HG02623 (cell line): ENCODE data around the gene GLG1.
"Not testable (repeated sequence)": the region's sequence is repeated elsewhere in the genome, so short reads cannot be mapped to it uniquely, and the experiment has no call there.

Source experiments
- ATAC-seq: cut with Tn5 transposase; IDR thresholded peaks from one replicate; pipeline ENCODE4 v1.9.1; 2021; ENCODE audit warnings: moderate library complexity; ENCODE audit not compliant: unreplicated experiment

GLG1 gene

GRCh38 chr16:74575807-74576643 lies 30.9 kb downstream of the GLG1 start:
- no peak for ATAC-seq

- ATAC-seq: no peak
Measured at GRCh38 chr16:74575175-74575806, 31.6 kb downstream of the GLG1 start.

DNA sequence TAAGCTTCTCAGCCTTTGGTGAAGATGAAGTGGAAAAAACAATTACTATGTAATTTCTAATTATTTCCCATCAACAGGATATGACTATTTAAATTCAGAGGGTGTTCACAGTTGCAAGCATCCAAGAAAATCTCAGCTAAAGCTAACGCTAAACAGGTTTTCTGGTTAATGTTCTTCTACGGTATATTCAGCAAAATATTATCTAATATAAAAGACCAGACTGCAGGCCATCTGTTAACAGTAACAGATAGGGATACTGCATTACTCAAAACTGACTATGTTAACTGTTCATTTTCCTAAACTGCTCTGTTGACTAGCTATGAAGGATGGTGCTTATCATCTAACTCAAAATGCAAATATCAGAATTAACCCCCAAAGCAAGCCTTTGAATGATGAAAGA lies 32.8 kb downstream of the GLG1 start:
- ATAC-seq: no peak

DNA sequence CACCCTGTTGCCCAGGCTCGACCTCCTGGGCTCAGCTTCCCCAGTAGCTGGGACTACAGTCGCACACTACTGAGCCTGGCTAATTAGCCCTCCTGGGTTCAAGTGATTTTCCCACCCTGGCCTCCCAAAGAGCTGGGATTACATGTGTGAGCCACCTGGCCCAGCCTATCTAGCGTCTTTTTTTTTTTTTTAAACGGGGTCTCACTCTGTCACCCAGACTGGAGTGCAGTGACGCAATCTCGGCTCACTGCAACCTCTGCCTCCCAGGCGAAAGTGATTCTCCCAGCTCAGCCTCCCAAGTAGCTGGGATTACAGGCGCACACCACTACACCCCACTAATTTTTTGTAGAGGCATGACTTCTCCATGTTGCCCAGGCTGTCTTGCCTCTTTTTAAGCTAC lies 33.3 kb downstream of the GLG1 start:
- no peak for ATAC-seq

DNA sequence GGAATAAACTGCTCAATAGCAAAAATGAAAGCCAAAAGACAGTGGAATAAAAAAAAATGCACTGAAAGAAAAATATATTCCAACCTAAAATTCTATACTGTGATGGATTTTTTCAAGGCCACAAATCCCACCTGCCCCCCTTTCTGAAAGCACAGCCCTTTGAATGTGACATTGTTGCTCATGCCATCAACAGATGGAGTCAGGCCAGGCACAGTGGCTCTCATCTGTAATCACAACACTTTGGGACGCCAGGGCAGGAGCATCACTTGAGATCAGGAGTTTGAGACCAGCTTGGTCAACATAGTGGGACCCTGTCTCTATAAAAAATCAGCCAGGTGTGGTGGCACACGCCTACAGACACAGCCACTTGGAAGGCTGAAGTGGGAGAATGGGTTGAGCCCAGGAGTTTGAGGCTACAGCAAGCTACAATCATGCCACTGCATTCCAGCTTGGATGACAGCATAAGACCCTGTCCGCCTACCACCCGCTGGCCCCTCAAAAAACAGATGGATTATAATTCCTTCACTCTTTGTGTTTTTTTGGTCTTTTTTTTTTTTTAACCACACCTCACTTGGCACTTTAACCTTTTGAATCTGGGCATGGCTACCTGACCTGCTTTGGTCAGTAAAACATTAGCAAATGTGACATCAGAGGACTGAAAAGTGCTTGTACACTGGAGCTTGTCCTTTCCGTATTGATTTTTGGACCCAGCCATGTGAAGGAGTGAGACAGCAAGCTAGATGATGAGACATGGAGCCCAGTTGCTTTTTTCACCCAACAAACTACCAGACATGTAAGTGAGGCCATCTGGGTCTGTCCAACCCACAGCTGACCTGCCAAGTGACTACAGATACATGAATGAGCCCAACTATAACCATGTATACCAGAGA lies 36.3 kb downstream of the GLG1 start:
- ATAC-seq: no peak

DNA sequence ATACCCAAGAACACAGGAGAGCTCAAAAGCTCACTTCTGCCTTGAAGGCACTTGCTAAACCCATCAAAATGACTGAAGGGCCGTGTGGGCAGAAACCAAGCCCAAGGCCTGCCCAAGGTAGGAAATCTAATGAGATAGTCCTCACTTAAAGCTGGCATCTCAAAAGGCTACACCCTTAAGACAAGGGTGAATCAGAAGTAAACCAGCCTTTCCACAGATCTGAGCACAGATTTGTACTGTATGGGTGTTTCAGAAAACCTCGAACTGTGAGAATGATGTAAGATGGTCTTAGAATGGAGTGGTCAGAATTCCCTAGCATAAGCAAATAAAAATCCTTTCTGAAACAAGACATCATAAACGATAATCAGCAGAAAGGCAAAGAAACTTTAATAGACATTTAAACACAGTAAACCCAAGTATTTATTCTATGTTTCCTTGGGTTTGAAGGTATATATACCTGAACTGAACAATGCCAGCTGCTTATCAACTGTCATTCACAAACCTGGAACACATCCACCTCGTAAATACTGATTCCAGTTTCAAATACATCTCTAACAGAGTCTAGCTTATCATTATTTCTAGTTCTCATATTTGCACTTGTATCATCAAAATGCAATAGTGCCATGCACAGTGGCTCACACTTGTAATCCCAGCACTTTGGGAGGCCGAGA lies 37.8 kb downstream of the GLG1 start:
- no peak for ATAC-seq

DNA sequence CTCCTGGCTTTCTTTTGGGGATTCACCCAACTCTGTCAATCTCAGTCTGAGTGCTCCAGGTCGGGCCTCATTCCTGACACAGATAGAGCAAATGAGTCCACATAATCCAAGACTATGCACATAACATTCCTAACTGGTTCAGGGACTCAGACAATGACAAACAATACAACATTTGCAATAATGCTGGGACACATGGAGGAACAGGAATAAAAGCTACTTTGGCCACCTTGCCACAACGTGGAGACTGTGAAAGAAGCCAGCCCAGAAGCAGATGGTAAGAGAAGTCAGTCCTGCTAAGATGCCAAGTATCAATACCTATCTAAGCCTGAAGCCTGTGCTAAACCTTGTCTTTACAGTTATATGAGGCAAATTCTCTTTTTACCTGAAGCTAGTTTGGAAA lies 39.0 kb downstream of the GLG1 start:
- ATAC-seq: no peak

DNA sequence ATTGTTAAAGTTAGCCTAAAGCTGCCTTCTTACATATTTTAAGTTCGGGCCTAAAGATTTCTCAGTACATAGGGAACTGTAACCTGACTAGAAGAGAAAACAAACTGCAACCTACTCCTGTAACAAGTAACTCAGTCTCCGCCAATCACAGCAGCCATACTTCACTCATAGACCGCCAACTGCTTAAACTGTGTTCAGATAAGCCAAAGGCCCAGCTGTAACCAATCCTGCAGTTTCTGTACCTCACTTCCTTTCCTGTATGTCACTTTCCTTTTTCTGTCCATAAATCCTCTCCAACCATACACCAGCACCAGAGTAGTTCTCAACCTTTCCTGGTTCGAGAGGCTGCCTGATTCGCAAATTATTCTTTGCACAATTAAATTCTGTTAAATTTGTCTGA lies 41.5 kb downstream of the GLG1 start:
- no peak for ATAC-seq

DNA sequence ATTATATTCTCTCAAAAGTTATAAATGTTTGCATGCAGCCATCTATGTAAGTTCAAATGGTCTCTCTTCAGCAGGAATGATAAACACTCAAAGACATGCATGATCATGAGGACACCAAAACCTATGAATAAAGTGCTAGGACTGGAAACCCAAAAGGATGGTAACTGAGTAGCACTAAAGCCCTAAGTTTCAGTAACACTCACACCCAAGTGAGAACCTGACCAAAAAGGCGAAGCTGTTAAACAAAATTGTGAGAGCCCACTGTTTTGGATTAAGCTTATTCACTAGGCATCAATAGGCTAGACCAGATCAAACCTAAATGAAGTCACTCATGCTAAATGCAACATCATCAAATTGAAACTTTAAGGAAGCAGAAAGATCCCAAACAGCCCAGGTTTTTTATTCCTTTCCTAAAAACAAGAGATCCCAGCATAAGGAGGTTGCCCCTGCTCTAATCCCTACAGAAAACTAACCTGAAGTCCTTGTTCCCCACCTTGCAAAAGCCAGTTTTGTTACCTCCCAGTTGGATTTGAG lies 42.4 kb downstream of the GLG1 start:
- no peak for ATAC-seq

- no peak for ATAC-seq
Measured at GRCh38 chr16:74563828-74564263, 43.1 kb downstream of the GLG1 start.

- ATAC-seq: no peak
Measured at GRCh38 chr16:74562117-74562516, 44.8 kb downstream of the GLG1 start.

GRCh38 chr16:74561626-74562025 lies 45.3 kb downstream of the GLG1 start:
- no peak for ATAC-seq

GRCh38 chr16:74560912-74561311 lies 46.0 kb downstream of the GLG1 start:
- no peak for ATAC-seq

- ATAC-seq: no peak
Measured at GRCh38 chr16:74558873-74559272, 48.0 kb downstream of the GLG1 start.

DNA sequence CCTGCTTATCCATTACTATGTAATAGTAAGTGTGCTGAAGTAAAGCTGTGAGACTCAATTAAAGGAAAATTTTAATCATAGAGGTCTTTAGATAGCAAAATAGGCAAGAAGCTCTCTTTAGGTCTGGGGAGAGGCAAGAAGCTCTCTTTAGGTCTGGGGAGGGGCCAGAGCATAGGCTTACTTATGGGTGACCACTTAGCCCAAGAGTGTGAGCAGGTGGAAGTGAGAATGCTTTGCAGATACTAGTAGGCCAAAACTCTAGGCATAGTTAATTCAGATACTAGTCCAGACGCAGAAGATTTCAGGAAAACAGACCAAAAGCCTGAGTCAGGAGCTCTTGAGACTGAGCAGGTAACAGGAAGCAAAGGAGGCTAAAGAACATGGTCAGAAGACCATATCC lies 49.6 kb downstream of the GLG1 start:
- no peak for ATAC-seq

- no peak for ATAC-seq
Measured at GRCh38 chr16:74556375-74556922, 50.5 kb downstream of the GLG1 start.

- not testable (repeated sequence) for ATAC-seq
Measured at GRCh38 chr16:74552357-74552756, 54.6 kb downstream of the GLG1 start.

- not testable (repeated sequence) for ATAC-seq
Measured at GRCh38 chr16:74550227-74551019, 56.5 kb downstream of the GLG1 start.

DNA sequence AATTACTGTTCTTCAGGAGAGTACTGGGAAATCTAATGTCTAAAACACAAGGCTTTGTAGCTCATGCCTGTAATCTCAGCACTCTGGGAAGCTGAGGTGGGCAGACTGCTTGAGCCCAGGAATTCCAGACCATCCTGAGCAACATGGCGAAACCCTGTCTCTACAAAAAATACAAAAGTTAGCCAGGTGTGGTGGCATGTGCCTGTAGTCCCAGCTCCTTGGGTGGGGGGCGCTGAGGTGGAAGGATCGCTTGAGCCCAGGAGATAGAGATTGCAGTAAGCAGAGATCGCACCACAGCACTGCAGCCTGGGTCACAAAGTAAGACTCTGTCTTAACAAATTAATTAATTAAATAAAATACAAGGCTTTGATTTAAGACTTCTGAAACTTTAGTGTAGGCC lies 60.8 kb downstream of the GLG1 start:
- ATAC-seq: not testable (repeated sequence)
